Fibroblast of lung (primary cell): ENCODE measurements around the gene RUFY1. TPM values are rescaled to one million over a fixed set of nuclear protein-coding genes. Genes with fewer than 3 reads are reported as not detected.
"Not testable (repeated sequence)": the region's sequence is repeated elsewhere in the genome, so short reads cannot be mapped to it uniquely, and the experiment has no call there.

Experiments
- DNase-seq, 2 donors: peaks; one replicate each; pipeline versions ENCODE4 v3.0.0 to v3.0.0-alpha.2; 2010; ENCODE audit warnings: low read depth in 2 of 2
- H2AFZ ChIP-seq: 2 replicates; pipeline ENCODE4 v1.5.1; 2012; ENCODE audit warnings: low read length, control low read depth, inconsistent platforms
- H3K27ac ChIP-seq: 2 replicates; pipeline ENCODE4 v1.5.1; 2011; ENCODE audit warnings: low read length, control low read depth; ENCODE audit not compliant: insufficient read depth
- H3K27me3 ChIP-seq: 2 replicates; pipeline ENCODE4 v1.5.1; 2011; ENCODE audit warnings: mild to moderate bottlenecking, low read length; ENCODE audit not compliant: control insufficient read depth, insufficient read depth
- H3K36me3 ChIP-seq: 2 replicates; pipeline ENCODE4 v1.5.1; 2011; ENCODE audit warnings: low read length; ENCODE audit not compliant: control insufficient read depth, insufficient read depth
- H3K4me1 ChIP-seq: 2 replicates; pipeline ENCODE4 v1.5.1; 2011; ENCODE audit warnings: low read length; ENCODE audit not compliant: control insufficient read depth, insufficient read depth; ENCODE audit errors: extremely low read depth
- H3K4me2 ChIP-seq: 2 replicates; pipeline ENCODE4 v1.5.1; 2011; ENCODE audit warnings: low read length, control low read depth; ENCODE audit not compliant: insufficient read depth; ENCODE audit errors: extremely low read depth
- H3K4me3 ChIP-seq, 4 experiments: fragments of 200-600 bp in 1 of 4; sonication (generic) in 1 of 4; replicated peaks in 1 of 4; 2 replicates each; pipeline ENCODE4 v1.5.1; 2011 to 2016; ENCODE audit warnings: low read length in 4 of 4, low read depth in 3 of 4, mild to moderate bottlenecking in 3 of 4, control low read depth in 2 of 4, inconsistent platforms in 1 of 4, mixed read lengths in 1 of 4; ENCODE audit not compliant: insufficient read depth in 1 of 4; ENCODE audit errors: control extremely low read depth in 1 of 4
- H3K79me2 ChIP-seq: 2 replicates; pipeline ENCODE4 v1.5.1; 2012; ENCODE audit warnings: mild to moderate bottlenecking, low read length, inconsistent platforms; ENCODE audit not compliant: control insufficient read depth, insufficient read depth
- H3K9ac ChIP-seq: 2 replicates; pipeline ENCODE4 v1.5.1; 2011; ENCODE audit warnings: mild to moderate bottlenecking, low read length, control low read depth; ENCODE audit not compliant: insufficient read depth
- H3K9me3 ChIP-seq: 2 replicates; pipeline ENCODE4 v1.5.1; 2012; ENCODE audit warnings: low read depth, low read length; ENCODE audit not compliant: control insufficient read depth, insufficient read depth
- H4K20me1 ChIP-seq: 2 replicates; pipeline ENCODE4 v1.5.1; 2011; ENCODE audit warnings: low read length; ENCODE audit not compliant: control insufficient read depth, insufficient read depth; ENCODE audit errors: extremely low read depth
- EZH2 ChIP-seq: IDR thresholded peaks from 2 replicates; pipeline ENCODE4 v1.5.1; 2012; ENCODE audit warnings: low read length, control low read depth, mild to moderate bottlenecking; ENCODE audit errors: missing control alignments
- polyA plus RNA-seq, 2 donors: library from polyadenylated mRNA; depleted of rRNA in 1 of 2; stranded (reverse) in 1 of 2; unstranded in 1 of 2; fragments of >200 nt; gene quantifications; 2 replicates each; pipeline ENCODE4 v1.2.1, GENCODE V29; 2011 to 2012; ENCODE audit warnings: missing spikeins in 1 of 2
- total RNA-seq: library from RNA; depleted of rRNA; stranded (reverse); fragments of >200 nt; gene quantifications from 2 replicates; pipeline ENCODE4 v1.2.1, GENCODE V29; 2014
- TF ChIP-seq, protein P1 (sequence below), 2 donors: IDR thresholded peaks in 1 of 2; conservative IDR thresholded peaks in 1 of 2; 1 replicate in 1 of 2; 2 replicates in 1 of 2; pipeline ENCODE4 v1.5.1; 2011 to 2012; ENCODE audit warnings: low read length in 2 of 2, control low read depth in 1 of 2, inconsistent platforms in 1 of 2, low read depth in 1 of 2, mild to moderate bottlenecking in 1 of 2

The RUFY1 gene
- total and polyA plus RNA-seq, 2 donors (not counting 1 experiment from before 2014, with no cell fraction given), result 32.8 to 77.8 TPM

GRCh38 chr5:179623906-179624741 lies 73.8 kb downstream of the RUFY1 start:
- Histone ChIP-seq H3K9ac (peak overlapping the region; percentile 84), H3K36me3 (peaks cover 2% of the 10 kb centered on the region), H3K4me3 (peak overlapping the region; percentile 50 to 73 (median 68)), H3K4me1 (peaks cover 9% of the 10 kb centered on the region), H3K27ac (peak overlapping the region; percentile 96), H3K27me3 (no peaks in the 10 kb centered on the region), H3K9me3 (no peaks in the 10 kb centered on the region), H2AFZ (peak overlapping the region; percentile 72), H4K20me1 (peaks cover 23% of the 10 kb centered on the region), H3K79me2 (peaks cover 42% of the 10 kb centered on the region), H3K4me2 (peak overlapping the region; percentile 91)
- DNase-seq, result peak; percentile 85 to 91
- TF ChIP-seq EZH2, result no peak
- TF ChIP-seq, protein P1, sequence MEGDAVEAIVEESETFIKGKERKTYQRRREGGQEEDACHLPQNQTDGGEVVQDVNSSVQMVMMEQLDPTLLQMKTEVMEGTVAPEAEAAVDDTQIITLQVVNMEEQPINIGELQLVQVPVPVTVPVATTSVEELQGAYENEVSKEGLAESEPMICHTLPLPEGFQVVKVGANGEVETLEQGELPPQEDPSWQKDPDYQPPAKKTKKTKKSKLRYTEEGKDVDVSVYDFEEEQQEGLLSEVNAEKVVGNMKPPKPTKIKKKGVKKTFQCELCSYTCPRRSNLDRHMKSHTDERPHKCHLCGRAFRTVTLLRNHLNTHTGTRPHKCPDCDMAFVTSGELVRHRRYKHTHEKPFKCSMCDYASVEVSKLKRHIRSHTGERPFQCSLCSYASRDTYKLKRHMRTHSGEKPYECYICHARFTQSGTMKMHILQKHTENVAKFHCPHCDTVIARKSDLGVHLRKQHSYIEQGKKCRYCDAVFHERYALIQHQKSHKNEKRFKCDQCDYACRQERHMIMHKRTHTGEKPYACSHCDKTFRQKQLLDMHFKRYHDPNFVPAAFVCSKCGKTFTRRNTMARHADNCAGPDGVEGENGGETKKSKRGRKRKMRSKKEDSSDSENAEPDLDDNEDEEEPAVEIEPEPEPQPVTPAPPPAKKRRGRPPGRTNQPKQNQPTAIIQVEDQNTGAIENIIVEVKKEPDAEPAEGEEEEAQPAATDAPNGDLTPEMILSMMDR (conservative IDR thresholded peaks at IDR 0.05 in 1 of 2, IDR thresholded peaks at IDR 0.05 in 1 of 2; ENCODE audit: low read depth in 1 of 2, low read length in 2 of 2), result no peak

DNA sequence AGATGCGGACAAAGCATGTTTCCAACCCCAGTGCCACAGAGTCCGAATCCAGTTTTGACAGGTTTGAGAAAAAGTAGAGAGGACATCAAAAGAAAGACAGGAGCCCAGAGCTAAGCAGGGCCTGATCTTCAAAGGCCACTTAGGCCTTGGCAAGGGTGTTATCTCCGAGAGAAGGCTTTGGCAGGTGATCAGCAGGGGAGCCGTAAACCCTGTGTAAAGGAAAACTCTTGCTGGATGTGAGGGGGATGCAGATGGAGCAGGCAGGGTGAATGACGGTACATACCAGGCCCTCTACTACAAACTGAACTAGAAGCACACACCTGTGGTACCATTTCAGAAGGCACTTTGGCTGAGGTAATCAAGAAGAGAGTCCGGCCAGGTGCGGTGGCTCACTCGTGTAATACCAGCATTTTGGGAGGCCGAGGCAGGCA lies 74.5 kb downstream of the RUFY1 start:
- H3K9ac ChIP-seq, result no peak overlapping the region
- H3K9me3 ChIP-seq, result no peaks in the 10 kb centered on the region
- no peak for DNase-seq
- peak overlapping the region in 3 of 4 experiments; percentile 50 to 69 (median 67) for H3K4me3 ChIP-seq
- no peaks in the 10 kb centered on the region for H3K27me3 ChIP-seq
- H2AFZ ChIP-seq, result peak overlapping the region; percentile 72
- H3K4me1 ChIP-seq, result peaks cover 9% of the 10 kb centered on the region
- no peak for TF ChIP-seq EZH2
- H3K4me2 ChIP-seq, result peak overlapping the region; percentile 91
- H4K20me1 ChIP-seq, result peaks cover 18% of the 10 kb centered on the region
- peaks cover 2% of the 10 kb centered on the region for H3K36me3 ChIP-seq
- peaks cover 35% of the 10 kb centered on the region for H3K79me2 ChIP-seq
- H3K27ac ChIP-seq, result peak overlapping the region; percentile 96

GRCh38 chr5:179633501-179634369 lies 83.4 kb downstream of the RUFY1 start:
- H3K36me3 ChIP-seq, DNase-seq, H3K9ac ChIP-seq, H3K9me3 ChIP-seq, H3K27ac ChIP-seq, H2AFZ ChIP-seq, H4K20me1 ChIP-seq, H3K27me3 ChIP-seq, H3K79me2 ChIP-seq, H3K4me1 ChIP-seq: not testable (repeated sequence)
- H3K4me3 ChIP-seq, result peak overlapping the region in 3 of 4 experiments; percentile 14 to 65 (median 55)
- peak overlapping the region; percentile 68 for H3K4me2 ChIP-seq

DNA sequence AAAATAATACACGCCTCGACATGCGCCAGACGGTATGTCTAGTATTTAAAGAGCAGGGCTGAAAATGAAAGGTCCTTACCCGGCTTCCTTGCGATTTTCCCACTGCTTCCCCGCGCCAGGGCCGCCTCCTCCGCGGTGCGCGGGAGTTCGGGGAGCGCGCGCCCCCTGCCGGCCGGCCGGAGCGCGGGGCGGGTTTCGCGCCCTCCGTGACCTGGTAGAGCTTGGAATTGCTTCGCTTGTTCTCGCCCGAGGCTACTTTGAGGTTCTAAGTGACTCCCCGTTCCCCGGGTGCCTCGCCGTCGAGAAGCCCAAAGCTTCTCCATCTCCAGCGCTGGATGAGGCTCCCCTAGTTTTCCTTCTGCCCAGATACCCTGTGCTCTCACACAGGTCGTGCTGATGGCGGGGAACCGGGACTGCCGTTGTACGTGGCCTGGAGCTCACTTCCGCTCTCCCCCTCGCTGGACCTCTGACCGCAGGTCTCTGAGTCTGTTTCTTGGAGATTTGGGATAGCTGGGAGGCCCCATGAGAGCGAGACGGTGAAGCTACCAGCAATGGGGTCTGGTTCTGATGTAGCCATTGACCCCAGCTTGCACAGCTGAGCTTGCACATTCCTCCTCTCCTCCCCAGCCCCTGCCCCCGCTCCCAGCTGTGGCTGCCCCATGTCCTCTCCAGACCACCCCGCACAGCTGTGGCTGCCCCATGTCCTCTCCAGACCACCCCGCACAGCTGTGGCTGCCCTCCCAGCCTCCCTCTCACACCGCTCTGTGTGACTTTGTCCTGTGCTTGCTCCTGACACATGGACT lies 84.2 kb downstream of the RUFY1 start:
- H3K36me3 ChIP-seq, H3K9ac ChIP-seq, H2AFZ ChIP-seq, H3K27ac ChIP-seq, H3K4me2 ChIP-seq, H3K79me2 ChIP-seq, H3K9me3 ChIP-seq, H4K20me1 ChIP-seq, H3K4me3 ChIP-seq, DNase-seq, H3K4me1 ChIP-seq, H3K27me3 ChIP-seq: not testable (repeated sequence)

- not testable (repeated sequence) for H3K4me3 ChIP-seq, H3K4me2 ChIP-seq, DNase-seq, H2AFZ ChIP-seq, H3K36me3 ChIP-seq, H3K4me1 ChIP-seq, H3K27me3 ChIP-seq, H3K27ac ChIP-seq, H3K79me2 ChIP-seq, H3K9ac ChIP-seq, H4K20me1 ChIP-seq, H3K9me3 ChIP-seq
Observed at GRCh38 chr5:179639296-179639695, 88.9 kb downstream of the RUFY1 start.
